GM18870 (cell line): Measurements from ENCODE around the gene COPG1.
"Not testable (repeated sequence)": the region's sequence is repeated elsewhere in the genome, so short reads cannot be mapped to it uniquely, and the experiment has no call there.

Experiments used
- ATAC-seq: cut with Tn5 transposase; IDR thresholded peaks from one replicate; pipeline ENCODE4 v1.9.1; 2021; ENCODE audit warnings: moderate library complexity; ENCODE audit not compliant: unreplicated experiment

COPG1 gene

GRCh38 chr3:129249284-129250065 lies at the start of gene COPG1:
COPG1 (plus strand) TSS chr3:129249606; CDS start chr3:129249710, 104 bp downstream.
- ATAC-seq: peak; percentile 62

GRCh38 chr3:129204473-129204872 lies 44.9 kb upstream of the COPG1 start:
- ATAC-seq: no peak

GRCh38 chr3:129205109-129205832 lies 44.1 kb upstream of the COPG1 start:
- ATAC-seq: no peak

GRCh38 chr3:129207479-129207878 lies 41.9 kb upstream of the COPG1 start:
- no peak for ATAC-seq

GRCh38 chr3:129211345-129211744 lies 38.1 kb upstream of the COPG1 start:
- ATAC-seq: no peak

- no peak for ATAC-seq
Measured at GRCh38 chr3:129211772-129212171, 37.6 kb upstream of the COPG1 start.

GRCh38 chr3:129213238-129213637 lies 36.2 kb upstream of the COPG1 start:
- ATAC-seq: no peak

- ATAC-seq: no peak
Measured at GRCh38 chr3:129218742-129219141, 30.7 kb upstream of the COPG1 start.

GRCh38 chr3:129224387-129224786 lies 25.0 kb upstream of the COPG1 start:
- not testable (repeated sequence) for ATAC-seq

- no peak for ATAC-seq
Measured at GRCh38 chr3:129224984-129225393, 24.4 kb upstream of the COPG1 start.

GRCh38 chr3:129226374-129226773 lies 23.0 kb upstream of the COPG1 start:
- ATAC-seq: no peak

- ATAC-seq: no peak
Measured at GRCh38 chr3:129228891-129229585, 20.4 kb upstream of the COPG1 start.

- ATAC-seq: no peak
Measured at GRCh38 chr3:129230311-129231019, 18.9 kb upstream of the COPG1 start.

GRCh38 chr3:129231331-129232119 lies 17.9 kb upstream of the COPG1 start:
- ATAC-seq: no peak

- ATAC-seq: peak; percentile 89
Measured at GRCh38 chr3:129233538-129233937, 15.9 kb upstream of the COPG1 start.

GRCh38 chr3:129234441-129234840 lies 15.0 kb upstream of the COPG1 start:
- no peak for ATAC-seq

- no peak for ATAC-seq
Measured at GRCh38 chr3:129235344-129235917, 14.0 kb upstream of the COPG1 start.

- no peak for ATAC-seq
Measured at GRCh38 chr3:129238945-129239705, 10.3 kb upstream of the COPG1 start.

- ATAC-seq: no peak
Measured at GRCh38 chr3:129239991-129240390, 9.4 kb upstream of the COPG1 start.
